Measurements from ENCODE around the gene RNF207. TPM values are rescaled to one million over a fixed set of nuclear protein-coding genes. Genes with fewer than 3 reads are reported as not detected.
A peak's percentile ranks its signal among the peaks of the same experiment; 100 is the strongest.

RNF207 gene
- total and polyA plus RNA-seq, 4 donors, result 8.0 to 14.4 (median 12.3) TPM

- H3K9ac ChIP-seq (ENCODE audit: insufficient read depth in 1 of 2, low read length in 2 of 2), result peak overlapping the region; percentile 83 to 95
Measured at GRCh38 chr1:6197746-6198427, 8.0 kb upstream of the RNF207 start.

DNA sequence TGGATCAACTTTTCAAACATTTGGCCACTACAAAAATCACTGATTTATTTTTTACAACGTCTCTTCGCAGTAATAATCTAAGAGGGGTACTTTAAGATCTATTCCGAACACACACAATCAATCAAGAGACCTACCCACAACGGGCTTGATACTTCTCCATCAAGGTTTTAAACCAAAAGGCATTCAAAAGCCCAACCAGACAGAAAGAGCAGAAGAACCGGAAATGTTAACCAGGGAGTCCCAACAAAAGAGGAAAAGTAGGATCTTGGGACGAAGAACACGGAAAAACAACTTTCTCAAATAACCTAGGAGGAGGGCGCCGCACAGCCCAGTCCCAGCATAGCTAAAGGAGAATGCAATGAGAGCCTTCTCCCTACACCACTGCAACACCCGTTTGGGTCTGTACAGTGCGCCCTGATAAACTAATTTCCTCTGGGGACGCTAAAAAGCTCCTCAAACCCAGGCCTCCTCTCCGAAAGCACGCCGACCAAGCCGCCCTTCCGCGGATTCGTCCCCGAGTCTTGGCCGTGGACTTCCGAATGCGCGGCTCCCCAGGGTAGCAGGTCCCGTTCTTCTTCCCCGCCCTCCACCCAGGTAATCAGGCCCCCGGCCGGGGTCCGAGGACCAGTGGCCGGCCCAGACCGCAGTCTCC, 7.1 kb upstream of the RNF207 start:
- 1% methylated on average over 31 of the region's 31 CpGs for WGBS, 2 donors
- Histone ChIP-seq H3K4me1 (ENCODE audit: control insufficient read depth in 5 of 5, insufficient read depth in 5 of 5, low read length in 5 of 5) (peaks cover 0 to 20% (median 8%) of the 10 kb centered on the region in 5 donors), H3K9ac (ENCODE audit: insufficient read depth in 1 of 2, low read length in 2 of 2) (peak overlapping the region; percentile 83 to 95), H3K36me3 (ENCODE audit: control insufficient read depth in 4 of 4, insufficient read depth in 4 of 4, low read length in 4 of 4) (peaks cover 6 to 16% (median 12%) of the 10 kb centered on the region in 4 donors), H3K9me3 (ENCODE audit: control insufficient read depth in 4 of 4, insufficient read depth in 3 of 4, low read length in 3 of 4) (no peaks in the 10 kb centered on the region), H3K4me3 (peak overlapping the region; percentile 82), H3K27ac (ENCODE audit: low read depth in 1 of 2, low read length in 1 of 2) (peak overlapping the region; percentile 82 to 89), H3K27me3 (ENCODE audit: control insufficient read depth in 3 of 3, insufficient read depth in 3 of 3, low read length in 2 of 3) (no peaks in the 10 kb centered on the region)
- DNase-seq, result no peak
- ATAC-seq (ENCODE audit: insufficient read depth, low FRiP score), result no peak
- TF ChIP-seq CTCF (IDR thresholded peaks at IDR 0.05; ENCODE audit: control extremely low read depth, extremely low read depth), result no peak

More at GRCh38 chr1:6197746-6198427, 8.0 kb upstream of the RNF207 start:
- Histone ChIP-seq H3K36me3 (ENCODE audit: control insufficient read depth in 4 of 4, insufficient read depth in 4 of 4, low read length in 4 of 4) (peaks cover 10 to 23% (median 19%) of the 10 kb centered on the region in 4 donors), H3K4me1 (ENCODE audit: control insufficient read depth in 5 of 5, insufficient read depth in 5 of 5, low read length in 5 of 5) (peaks cover 0 to 20% (median 8%) of the 10 kb centered on the region in 5 donors), H3K27me3 (ENCODE audit: control insufficient read depth in 3 of 3, insufficient read depth in 3 of 3, low read length in 2 of 3) (no peaks in the 10 kb centered on the region), H3K27ac (ENCODE audit: low read depth in 1 of 2, low read length in 1 of 2) (no peak overlapping the region), H3K4me3 (no peak overlapping the region), H3K9me3 (ENCODE audit: control insufficient read depth in 4 of 4, insufficient read depth in 3 of 4, low read length in 3 of 4) (no peaks in the 10 kb centered on the region)
- ATAC-seq (ENCODE audit: insufficient read depth, low FRiP score) (no peak), DNase-seq (no peak)
- TF ChIP-seq CTCF (IDR thresholded peaks at IDR 0.05; ENCODE audit: control extremely low read depth, extremely low read depth), result no peak
- WGBS, 2 donors, result 68 to 74% methylated on average over 6 of the region's 6 CpGs

DNA sequence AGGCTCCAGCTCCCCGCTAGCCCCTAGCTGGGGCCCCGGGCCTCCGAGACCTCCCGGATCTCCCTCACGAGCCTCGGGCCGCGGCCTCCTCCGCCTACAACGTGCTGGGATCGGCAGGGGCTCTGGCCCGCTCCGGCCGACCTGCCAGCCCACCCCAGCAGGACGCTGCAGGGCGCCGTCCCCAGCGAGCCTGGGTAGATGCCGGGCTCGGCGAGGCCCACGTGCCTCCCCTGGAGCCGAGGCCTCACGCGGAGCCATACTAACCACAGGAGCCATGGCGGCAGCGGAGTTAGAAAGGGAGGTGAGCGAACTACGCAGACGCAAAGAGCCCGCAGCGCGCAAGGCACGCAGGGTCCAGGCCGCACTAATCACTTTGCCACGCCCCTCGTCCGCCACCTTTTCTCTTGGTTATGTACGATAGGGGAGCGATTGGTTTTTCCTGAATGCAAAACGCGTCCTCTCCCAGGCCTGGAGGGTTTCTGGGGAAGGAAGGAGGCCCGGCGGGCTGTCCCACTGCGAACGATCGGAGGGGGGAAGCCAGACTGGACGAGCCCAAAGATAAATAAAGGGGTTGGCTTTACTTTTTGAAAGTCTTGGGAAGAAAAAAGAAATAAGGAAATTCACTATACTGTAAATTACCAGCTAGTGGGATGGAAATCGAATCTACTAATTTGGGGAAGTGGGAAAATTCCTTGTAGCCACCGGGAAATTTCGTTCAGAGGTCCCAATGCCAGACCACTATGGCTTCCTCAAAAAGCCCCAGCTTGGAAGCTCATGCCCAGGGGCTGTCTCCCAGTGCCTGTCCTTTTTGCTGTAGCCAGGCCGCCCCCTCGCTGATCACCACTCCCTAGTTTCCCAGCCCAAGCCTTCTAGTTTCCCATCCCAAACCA, 6.4 kb upstream of the RNF207 start, which contains the start of gene RPL22:
TSS of gene RPL22 (minus strand) at position 298 of the 890 bp plus-strand sequence. CDS start at position 276, 22 bp downstream.
- H3K9me3 ChIP-seq (ENCODE audit: control insufficient read depth in 4 of 4, insufficient read depth in 3 of 4, low read length in 3 of 4), result no peaks in the 10 kb centered on the region
- 1 to 2% methylated on average over 53 of the region's 53 CpGs for WGBS, 2 donors
- peaks cover 0 to 20% (median 9%) of the 10 kb centered on the region in 5 donors for H3K4me1 ChIP-seq (ENCODE audit: control insufficient read depth in 5 of 5, insufficient read depth in 5 of 5, low read length in 5 of 5)
- peaks cover 0 to 11% (median 5%) of the 10 kb centered on the region in 4 donors for H3K36me3 ChIP-seq (ENCODE audit: control insufficient read depth in 4 of 4, insufficient read depth in 4 of 4, low read length in 4 of 4)
- H3K9ac ChIP-seq (ENCODE audit: insufficient read depth in 1 of 2, low read length in 2 of 2), result peak within 1 kb of the TSS; percentile 83 to 95
- no peaks in the 10 kb centered on the region for H3K27me3 ChIP-seq (ENCODE audit: control insufficient read depth in 3 of 3, insufficient read depth in 3 of 3, low read length in 2 of 3)
- peak; percentile 3 for TF ChIP-seq CTCF (IDR thresholded peaks at IDR 0.05; ENCODE audit: control extremely low read depth, extremely low read depth)
- ATAC-seq (ENCODE audit: insufficient read depth, low FRiP score) (peak; percentile 99), DNase-seq (peak; percentile 98 to 100 (median 100))
- H3K27ac ChIP-seq (ENCODE audit: low read depth in 1 of 2, low read length in 1 of 2), result peak within 1 kb of the TSS; percentile 82 to 89
- H3K4me3 ChIP-seq, result peak within 1 kb of the TSS; percentile 82
